HCT116 (cell line): ENCODE measurements around the gene SCRN2. TPM values are rescaled to one million over a fixed set of nuclear protein-coding genes. Genes with fewer than 3 reads are reported as not detected.

Experiments used
- ATAC-seq: fragments of 200-7000 bp; cut with Tn5 transposase; 2 replicates; pipeline ENCODE4 v1.9.1; 2020; ENCODE audit warnings: mild to moderate bottlenecking, moderate library complexity
- BruUV-seq: library from RNA; stranded (reverse); fragments of 400-500 nt; replicated peaks from 2 replicates; lab custom pipeline; 2021; lab: Mats Ljungman, UMichigan
- CTCF ChIA-PET: fragments of 300-600 bp; sonication (Branson Sonifier 250); formaldehyde crosslinking; loops from one replicate; lab custom pipeline; 2021; ENCODE audit warnings: antibody characterized with exemption; lab: Charles Lee
- POLR2A ChIA-PET: fragments of 300-600, 350-600 bp; sonication (Branson Sonifier 250); formaldehyde crosslinking; loops from one replicate; lab custom pipeline; 2021; ENCODE audit warnings: antibody characterized with exemption; lab: Charles Lee
- RAD21 ChIA-PET, 2 experiments: fragments of 300-600 bp; sonication (Branson Sonifier 250); formaldehyde crosslinking; loops; one replicate each; lab custom pipeline; 2023; ENCODE audit warnings: low total read pairs in 2 of 2; ENCODE audit not compliant: uncharacterized antibody in 2 of 2, unreplicated experiment in 2 of 2, low non-redundant PET in 1 of 2; lab: Charles Lee
- DNase-seq: peaks from one replicate; pipeline ENCODE4 v3.0.0-alpha.2; 2010; ENCODE audit warnings: low read depth, low spot score
- H2AFZ ChIP-seq: fragments of 200-600 bp; shearing (Covaris generic), sonication (generic); 2 replicates; pipeline ENCODE4 v1.6.1; 2017; ENCODE audit warnings: low read depth, mixed run types, mixed read lengths, antibody characterized with exemption, low read length; ENCODE audit not compliant: poor library complexity, severe bottlenecking
- H3K27ac ChIP-seq: 2 replicates; pipeline ENCODE4 v1.5.1; 2012; ENCODE audit warnings: low read depth, low read length
- H3K27me3 ChIP-seq: fragments of 200-600 bp; sonication (generic); 2 replicates; pipeline ENCODE4 v1.6.1; 2016; ENCODE audit warnings: mixed run types, low read length, mixed read lengths; ENCODE audit not compliant: insufficient read depth
- H3K36me3 ChIP-seq, 2 experiments: fragments of 200-500 bp in 1 of 2; fragments of 200-600 bp in 1 of 2; sonication (Bioruptor generic) in 1 of 2; sonication (generic) in 1 of 2; 2 replicates each; pipeline versions ENCODE4 v1.5.1 to v1.6.1; 2014 to 2016; ENCODE audit warnings: low read length in 2 of 2, inconsistent platforms in 1 of 2, mixed read lengths in 1 of 2, mixed run types in 1 of 2; ENCODE audit not compliant: insufficient read depth in 2 of 2, control insufficient read depth in 1 of 2
- H3K4me1 ChIP-seq, 2 experiments: fragments of 200-600 bp in 1 of 2; sonication (generic) in 1 of 2; 2 replicates each; pipeline versions ENCODE4 v1.5.1 to v1.6.1; 2012 to 2017; ENCODE audit warnings: low read length in 2 of 2, inconsistent platforms in 1 of 2, mild to moderate bottlenecking in 1 of 2, mixed read lengths in 1 of 2, mixed run types in 1 of 2, moderate library complexity in 1 of 2; ENCODE audit not compliant: insufficient read depth in 2 of 2, control insufficient read depth in 1 of 2
- H3K4me2 ChIP-seq: fragments of 200-600 bp; sonication (generic); 2 replicates; pipeline ENCODE4 v1.6.1; 2017; ENCODE audit warnings: mixed run types, low read length, mixed read lengths
- H3K4me3 ChIP-seq, 2 experiments: fragments of 200-600 bp in 1 of 2; sonication (generic) in 1 of 2; replicated peaks in 1 of 2; 2 replicates each; pipeline ENCODE4 v1.5.1; 2011 to 2016; ENCODE audit warnings: low read length in 2 of 2, control low read depth in 1 of 2, low read depth in 1 of 2, mild to moderate bottlenecking in 1 of 2, mixed read lengths in 1 of 2, mixed run types in 1 of 2
- H3K79me2 ChIP-seq: fragments of 200-600 bp; sonication (generic); 2 replicates; pipeline ENCODE4 v1.6.1; 2017; ENCODE audit warnings: mild to moderate bottlenecking, mixed run types, low read length, moderate library complexity, mixed read lengths; ENCODE audit not compliant: insufficient read depth
- H3K9ac ChIP-seq: fragments of 200-600 bp; sonication (generic); 2 replicates; pipeline ENCODE4 v1.6.1; 2016; ENCODE audit warnings: low read length, mixed read lengths
- H3K9me2 ChIP-seq: fragments of 200-600 bp; sonication (generic), shearing (Covaris generic); 2 replicates; pipeline ENCODE4 v1.6.1; 2017; ENCODE audit warnings: mixed run types, mild to moderate bottlenecking, moderate library complexity; ENCODE audit not compliant: insufficient read depth
- H3K9me3 ChIP-seq, 2 experiments: fragments of 200-500 bp in 1 of 2; fragments of 200-600 bp in 1 of 2; sonication (Bioruptor generic) in 1 of 2; sonication (generic) in 1 of 2; 2 replicates each; pipeline ENCODE4 v1.6.1; 2014 to 2017; ENCODE audit warnings: low read length in 2 of 2, mixed read lengths in 2 of 2, inconsistent platforms in 1 of 2, low read depth in 1 of 2, mild to moderate bottlenecking in 1 of 2, mixed run types in 1 of 2, moderate library complexity in 1 of 2; ENCODE audit not compliant: control insufficient read depth in 1 of 2, insufficient read depth in 1 of 2
- H4K20me1 ChIP-seq: fragments of 200-600 bp; sonication (generic), shearing (Covaris generic); 2 replicates; pipeline ENCODE4 v1.6.1; 2017; ENCODE audit warnings: mixed run types, mild to moderate bottlenecking, moderate library complexity; ENCODE audit not compliant: insufficient read depth
- ATF3 ChIP-seq: IDR thresholded peaks from 2 replicates; pipeline ENCODE4 v1.6.1; 2012
- CBX3 ChIP-seq: IDR thresholded peaks from 2 replicates; pipeline ENCODE4 v1.6.1; 2012; ENCODE audit warnings: low read depth
- CTCF ChIP-seq, 3 experiments: fragments of 200-600 bp in 1 of 3; sonication (generic) in 1 of 3; IDR thresholded peaks in 2 of 3; conservative IDR thresholded peaks in 1 of 3; 2 replicates each; pipeline ENCODE4 v1.5.1; 2012 to 2017; ENCODE audit warnings: low read depth in 2 of 3, low read length in 2 of 3, antibody characterized with exemption in 1 of 3, borderline replicate concordance in 1 of 3, control low read depth in 1 of 3, mild to moderate bottlenecking in 1 of 3, mixed read lengths in 1 of 3, mixed run types in 1 of 3, moderate library complexity in 1 of 3; ENCODE audit not compliant: insufficient read depth in 1 of 3
- EGR1 ChIP-seq: IDR thresholded peaks from 2 replicates; pipeline ENCODE4 v1.6.1; 2012; ENCODE audit warnings: low read depth
- ELF1 ChIP-seq: IDR thresholded peaks from 2 replicates; pipeline ENCODE4 v1.6.1; 2012; ENCODE audit warnings: low read depth, borderline replicate concordance
- EZH2 ChIP-seq: fragments of 200-600 bp; sonication (generic); IDR thresholded peaks from 2 replicates; pipeline ENCODE4 v1.6.1; 2017; ENCODE audit warnings: antibody characterized with exemption, mixed run types
- EZH2phosphoT487 ChIP-seq: fragments of 200-600 bp; IDR thresholded peaks from 2 replicates; pipeline ENCODE4 v1.6.1; 2018; ENCODE audit warnings: antibody characterized with exemption, borderline replicate concordance
- FOSL1 ChIP-seq: IDR thresholded peaks from 2 replicates; pipeline ENCODE4 v1.6.1; 2012; ENCODE audit warnings: low read depth
- JUND ChIP-seq: IDR thresholded peaks from 2 replicates; pipeline ENCODE4 v1.6.1; 2012
- MAX ChIP-seq: IDR thresholded peaks from 2 replicates; pipeline ENCODE4 v1.6.1; 2012
- POLR2A ChIP-seq: IDR thresholded peaks from 2 replicates; pipeline ENCODE4 v1.7.0; 2011; ENCODE audit warnings: borderline replicate concordance; ENCODE audit not compliant: insufficient read depth, insufficient read length; ENCODE audit errors: extremely low read depth
- POLR2AphosphoS5 ChIP-seq: IDR thresholded peaks from 2 replicates; pipeline ENCODE4 v1.6.1; 2011; ENCODE audit warnings: mild to moderate bottlenecking, low read depth, low read length, moderate library complexity
- RAD21 ChIP-seq: IDR thresholded peaks from 2 replicates; pipeline ENCODE4 v1.6.1; 2012; ENCODE audit warnings: low read depth, mild to moderate bottlenecking
- REST ChIP-seq: IDR thresholded peaks from 2 replicates; pipeline ENCODE4 v1.6.1; 2012; ENCODE audit warnings: low read depth
- SIN3A ChIP-seq: IDR thresholded peaks from 2 replicates; pipeline ENCODE4 v1.6.1; 2012; ENCODE audit warnings: low read depth
- SP1 ChIP-seq: IDR thresholded peaks from 2 replicates; pipeline ENCODE4 v1.6.1; 2012; ENCODE audit warnings: low read depth
- TCF7L2 ChIP-seq: IDR thresholded peaks from 2 replicates; pipeline ENCODE4 v1.7.0; 2011; ENCODE audit warnings: borderline replicate concordance, inconsistent platforms; ENCODE audit not compliant: insufficient read depth, insufficient read length; ENCODE audit errors: extremely low read depth
- YY1 ChIP-seq: IDR thresholded peaks from 2 replicates; pipeline ENCODE4 v1.6.1; 2011; ENCODE audit warnings: low read length, low read depth, moderate library complexity, mild to moderate bottlenecking; ENCODE audit not compliant: insufficient replicate concordance; ENCODE audit errors: extremely low read depth
- ZFX ChIP-seq: fragments of 450-650 bp; IDR thresholded peaks from 2 replicates; pipeline ENCODE4 v1.6.1; 2017
- ZNF274 ChIP-seq: fragments of 200-500 bp; sonication (Bioruptor generic); IDR thresholded peaks from 2 replicates; pipeline ENCODE4 v1.6.1; 2014; ENCODE audit warnings: mild to moderate bottlenecking, low read depth, low read length, inconsistent platforms
- intact Hi-C: fragments of 100-400 bp; cut with micrococcal nuclease; formaldehyde crosslinking; loops from 2 replicates; pipeline ENCODE4 v1.10.0; 2022
- total RNA-seq: library from RNA; stranded (reverse); gene quantifications from one replicate; pipeline ENCODE4 v1.2.1, GENCODE V29; 2021; ENCODE audit not compliant: unreplicated experiment

Gene SCRN2
- total RNA-seq, 1 experiment from 2014 or later, result 53.2 TPM

- Histone ChIP-seq H3K36me3 (no peaks in the 10 kb centered on the region), H3K9me2 (no peaks in the 10 kb centered on the region), H3K4me2 (no peak overlapping the region), H3K9me3 (no peaks in the 10 kb centered on the region), H3K9ac (no peak overlapping the region), H3K27ac (no peak overlapping the region), H4K20me1 (no peaks in the 10 kb centered on the region), H3K79me2 (no peaks in the 10 kb centered on the region), H2AFZ (no peak overlapping the region), H3K4me3 (no peak overlapping the region), H3K27me3 (peaks cover 2% of the 10 kb centered on the region; the same call in 1 of the 2 replicates), H3K4me1 (peaks cover 3 to 24% of the 10 kb centered on the region in 2 experiments)
- no TSS peak for BruUV-seq
- no peak for DNase-seq
- ChIA-PET CTCF (interaction anchor here (1.0 kb wide), 1 partner anchor 14 kb away, joined by 3 read pairs; no protein-coding TSS in a partner anchor), POLR2A (no interaction called here), RAD21 (no interaction called here)
- intact Hi-C loops, result no loop called here
- ATAC-seq, result no peak
- TF ChIP-seq TCF7L2, result no peak
- TF ChIP-seq SP1, result no peak
- TF ChIP-seq ELF1, result no peak
- TF ChIP-seq ATF3, result no peak
- TF ChIP-seq JUND, result no peak
- no peak for TF ChIP-seq CBX3
- no peak for TF ChIP-seq EZH2
- no peak for TF ChIP-seq EGR1
- no peak for TF ChIP-seq MAX
- no peak for TF ChIP-seq ZNF274
- no peak for TF ChIP-seq ZFX
- TF ChIP-seq POLR2A, result no peak
- no peak for TF ChIP-seq FOSL1
- TF ChIP-seq YY1, result no peak
- TF ChIP-seq CTCF (IDR thresholded peaks at IDR 0.05 in 2 of 3, conservative IDR thresholded peaks at IDR 0.05 in 1 of 3; ENCODE audit: borderline replicate concordance in 1 of 3, insufficient read depth in 1 of 3, low read depth in 2 of 3, low read length in 2 of 3), result no peak
- no peak for TF ChIP-seq RAD21
- TF ChIP-seq EZH2phosphoT487, result no peak
- no peak for TF ChIP-seq SIN3A
- TF ChIP-seq POLR2AphosphoS5, result no peak
- TF ChIP-seq REST, result no peak
These were observed 34.2 kb upstream of the SCRN2 start for GRCh38 chr17:47875011-47875985.
